Fibroblast of skin of back (primary cell): ENCODE measurements around the gene ACVRL1.
A peak's percentile ranks its signal among the peaks of the same experiment; 100 is the strongest.

Experiments used
- DNase-seq: peaks from one replicate; pipeline ENCODE4 v3.0.0-alpha.2; 2013

ACVRL1 gene

GRCh38 chr12:51900323-51900889, 6.9 kb upstream of the ACVRL1 start:
- no peak for DNase-seq

- no peak for DNase-seq
Measured at GRCh38 chr12:51901121-51901817, 6.0 kb upstream of the ACVRL1 start.

- DNase-seq = no peak
Measured at GRCh38 chr12:51901881-51902280, 5.4 kb upstream of the ACVRL1 start.

GRCh38 chr12:51904951-51905470, 2.3 kb upstream of the ACVRL1 start:
- DNase-seq = no peak

GRCh38 chr12:51905471-51906429, 1.6 kb upstream of the ACVRL1 start:
- peak; percentile 37 for DNase-seq

- DNase-seq = no peak
Measured at GRCh38 chr12:51906430-51907082, 748 bp upstream of the ACVRL1 start.

GRCh38 chr12:51907856-51908425, 637 bp downstream of the ACVRL1 start:
- no peak for DNase-seq

GRCh38 chr12:51908876-51909592, 1.7 kb downstream of the ACVRL1 start:
- DNase-seq = no peak

GRCh38 chr12:51910168-51910567, 2.9 kb downstream of the ACVRL1 start:
- no peak for DNase-seq

GRCh38 chr12:51910691-51911090, 3.4 kb downstream of the ACVRL1 start:
- DNase-seq = no peak

- no peak for DNase-seq
Measured at GRCh38 chr12:51911307-51911706, 4.0 kb downstream of the ACVRL1 start.

GRCh38 chr12:51911788-51912711, 4.7 kb downstream of the ACVRL1 start:
- DNase-seq = no peak

GRCh38 chr12:51913071-51914033, 6.0 kb downstream of the ACVRL1 start:
- DNase-seq = no peak

- no peak for DNase-seq
Measured at GRCh38 chr12:51914034-51914923, 7.0 kb downstream of the ACVRL1 start.

GRCh38 chr12:51915003-51915625, 7.8 kb downstream of the ACVRL1 start:
- DNase-seq = no peak

- DNase-seq = no peak
Measured at GRCh38 chr12:51915951-51916350, 8.6 kb downstream of the ACVRL1 start.

- DNase-seq = no peak
Measured at GRCh38 chr12:51917041-51917590, 9.8 kb downstream of the ACVRL1 start.
